GM12892 (cell line): Measurements from ENCODE around the gene EXOC7.

ENCODE experiments used
- DNase-seq: peaks from one replicate; pipeline ENCODE4 v3.0.0; 2011; ENCODE audit not compliant: insufficient read length
- FAIRE-seq: peaks from 2 replicates; lab custom pipeline; 2011; peaks lifted over from hg19 to GRCh38; lab: Jason Lieb, UNC
- POLR2A ChIP-seq: IDR thresholded peaks from 2 replicates; pipeline ENCODE4 v1.6.1; 2011; ENCODE audit warnings: low read depth, low read length, control low read depth
- POLR2AphosphoS5 ChIP-seq: IDR thresholded peaks from 2 replicates; pipeline ENCODE4 v1.6.1; 2011; ENCODE audit warnings: low read depth, low read length, control low read depth
- TAF1 ChIP-seq: IDR thresholded peaks from 2 replicates; pipeline ENCODE4 v1.6.1; 2011; ENCODE audit warnings: low read depth, mild to moderate bottlenecking, control low read depth, low read length, borderline replicate concordance

Gene EXOC7

DNA sequence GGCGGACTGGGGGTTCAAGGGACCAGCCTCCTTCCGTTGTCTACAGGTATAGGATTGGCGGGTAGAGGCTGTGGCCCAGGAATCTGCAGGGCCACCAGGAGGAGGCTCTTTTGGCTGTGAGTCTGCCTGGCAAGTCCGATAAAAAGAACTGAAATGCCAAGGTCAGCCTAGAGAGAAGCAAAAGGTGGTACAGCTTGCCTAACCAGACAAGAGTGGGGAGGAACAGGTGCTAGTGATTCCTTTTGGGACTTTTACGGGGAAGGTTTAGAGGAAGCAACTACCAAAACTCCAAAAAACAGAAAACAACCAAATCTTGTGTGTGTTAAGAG lies 70.8 kb downstream of the EXOC7 start:
- DNase-seq: no peak
- FAIRE-seq: no peak
- TF ChIP-seq POLR2AphosphoS5: no peak
- TF ChIP-seq TAF1: no peak
- no peak for TF ChIP-seq POLR2A

DNA sequence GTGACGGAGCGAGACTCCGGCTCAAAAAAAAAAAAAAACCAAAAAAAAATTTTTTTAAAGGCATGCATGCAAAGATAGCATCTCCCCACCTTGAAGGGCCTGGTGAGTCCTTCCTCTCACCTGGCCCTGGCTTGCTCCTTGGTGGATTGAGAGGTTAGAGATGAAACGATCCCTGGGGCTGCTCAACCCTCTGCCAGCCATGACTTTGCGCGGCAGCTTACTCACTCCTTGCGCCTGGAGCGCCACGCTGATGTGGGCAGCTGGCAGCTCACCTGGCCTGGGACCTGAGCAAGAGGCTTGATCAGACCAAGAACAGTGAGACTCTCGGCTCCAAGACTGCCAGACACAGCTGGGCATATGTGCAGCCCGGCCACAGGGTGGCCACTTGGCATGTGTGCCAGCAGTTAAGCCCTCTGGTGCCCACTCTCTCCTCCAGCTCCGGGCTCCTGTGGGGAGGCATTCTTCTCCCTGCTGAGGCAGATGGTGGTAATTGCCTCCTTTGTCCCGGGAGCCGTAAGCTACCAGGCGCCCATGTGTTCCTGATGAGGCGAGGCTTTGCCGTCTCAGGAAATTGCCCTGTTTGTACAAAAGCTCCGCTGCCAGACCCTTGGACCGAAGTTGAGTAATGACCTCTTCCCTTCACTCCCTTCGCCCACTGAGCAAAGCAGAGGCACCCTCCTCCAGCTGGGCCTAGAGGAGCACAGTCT lies 71.4 kb downstream of the EXOC7 start:
- TF ChIP-seq TAF1: no peak
- TF ChIP-seq POLR2AphosphoS5: no peak
- TF ChIP-seq POLR2A: no peak
- DNase-seq (no peak), FAIRE-seq (no peak)
